Skin of body (tissue), 2 donors: ENCODE measurements around the gene TRDMT1. TPM values are rescaled to one million over a fixed set of nuclear protein-coding genes. Genes with fewer than 3 reads are reported as not detected.

Experiments
- DNase-seq: peaks from one replicate; lab custom pipeline; 2025; lab: John Stamatoyannopoulos, UW
- total RNA-seq: library from RNA; depleted of rRNA; stranded (reverse); fragments of >200 nt; gene quantifications from one replicate; pipeline ENCODE4 v1.2.3, GENCODE V29; 2014

Gene TRDMT1
- total RNA-seq, 1 donor from 2014 or later, result 17.7 TPM

DNA sequence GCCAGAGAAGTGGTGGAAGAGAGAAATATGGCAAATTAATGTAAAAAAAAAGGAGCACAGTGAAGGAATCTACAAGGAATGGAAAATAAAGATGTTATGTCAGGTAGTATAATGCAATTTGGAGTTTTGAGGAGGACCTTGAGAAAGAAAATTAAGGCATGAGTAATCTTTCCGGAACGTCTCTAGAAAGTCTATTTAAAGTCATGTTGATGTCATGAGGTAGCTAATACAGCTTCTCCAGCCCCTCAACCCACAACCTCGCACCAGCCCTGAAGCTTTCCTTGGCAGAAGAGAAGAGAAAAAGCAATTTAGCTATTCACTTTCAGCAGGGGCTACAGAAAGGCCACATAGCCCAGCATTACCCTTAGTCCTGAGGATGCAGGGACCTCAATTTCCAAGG is 22.5 kb downstream of the TRDMT1 start:
- DNase-seq, result no peak

GRCh38 chr10:17178006-17178405 is 23.5 kb downstream of the TRDMT1 start:
- DNase-seq, result no peak

DNA sequence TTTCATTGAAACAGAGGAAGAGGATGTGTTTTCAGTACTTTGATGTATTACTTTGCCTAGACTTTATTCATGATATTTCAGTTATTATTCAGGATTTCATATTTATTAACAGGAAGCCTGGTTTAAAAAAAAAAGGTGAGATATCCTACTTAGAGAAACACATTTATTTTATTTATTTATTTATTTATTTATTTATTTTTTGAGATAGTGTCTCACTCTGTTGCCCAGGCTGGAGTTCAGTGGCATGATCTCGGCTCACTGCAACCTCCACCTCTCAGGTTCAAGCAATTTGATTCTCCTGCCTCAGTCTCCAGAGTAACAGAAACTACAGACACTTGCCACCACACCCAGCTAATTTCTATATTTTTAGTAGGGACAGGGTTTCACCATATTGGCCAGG is 24.5 kb downstream of the TRDMT1 start:
- DNase-seq, result no peak

- DNase-seq, result no peak
Observed at GRCh38 chr10:17176091-17176490, 25.4 kb downstream of the TRDMT1 start.

- no peak for DNase-seq
Observed at GRCh38 chr10:17175551-17175950, 25.9 kb downstream of the TRDMT1 start.

GRCh38 chr10:17174626-17175025 is 26.8 kb downstream of the TRDMT1 start:
- DNase-seq, result no peak

GRCh38 chr10:17171141-17171641 is 30.3 kb downstream of the TRDMT1 start:
- no peak for DNase-seq

- DNase-seq, result no peak
Observed at GRCh38 chr10:17169803-17170202, 31.7 kb downstream of the TRDMT1 start.

GRCh38 chr10:17166699-17167098 is 34.8 kb downstream of the TRDMT1 start:
- no peak for DNase-seq

DNA sequence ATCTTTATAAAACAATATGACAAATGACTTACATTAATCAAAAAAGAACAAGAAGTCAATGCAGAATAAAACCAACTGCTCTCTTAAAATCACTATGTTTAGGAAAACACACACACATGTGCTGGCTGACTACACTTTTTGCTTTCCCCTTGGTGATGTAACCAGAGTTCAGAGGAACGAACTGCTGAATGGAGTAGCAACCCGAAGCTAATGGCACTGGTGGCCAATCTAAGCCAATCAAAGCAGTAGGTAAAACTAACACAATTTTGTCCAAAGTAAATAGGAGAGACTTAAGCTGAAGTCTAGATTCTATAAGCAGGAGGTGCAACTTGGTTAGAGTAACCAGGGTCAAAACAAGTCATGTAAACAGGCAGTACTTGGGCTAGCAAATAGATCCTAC is 38.6 kb downstream of the TRDMT1 start:
- DNase-seq, result no peak

- DNase-seq, result no peak
Observed at GRCh38 chr10:17161775-17162174, 39.7 kb downstream of the TRDMT1 start.

DNA sequence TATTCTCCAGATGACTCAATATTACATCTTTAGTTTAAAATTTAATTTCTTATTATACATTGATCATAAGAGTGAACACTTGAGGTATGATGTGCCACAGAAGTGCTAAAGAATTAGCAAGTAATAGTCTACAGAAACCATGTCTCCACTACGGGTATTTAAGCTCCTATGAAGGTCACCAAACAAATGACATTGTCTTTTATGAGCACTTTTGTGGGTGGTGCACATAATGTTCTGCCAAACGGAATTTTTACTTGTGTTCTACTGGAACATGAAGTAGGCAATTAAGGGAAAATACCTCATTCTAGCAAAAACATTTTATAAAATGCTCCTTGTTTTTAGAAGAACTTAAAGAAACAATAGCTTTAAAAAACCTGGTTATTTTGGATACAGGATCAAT is 44.4 kb downstream of the TRDMT1 start:
- DNase-seq, result no peak

GRCh38 chr10:17155826-17156225 is 45.6 kb downstream of the TRDMT1 start:
- DNase-seq, result no peak

- no peak for DNase-seq
Observed at GRCh38 chr10:17154116-17154515, 47.4 kb downstream of the TRDMT1 start.

DNA sequence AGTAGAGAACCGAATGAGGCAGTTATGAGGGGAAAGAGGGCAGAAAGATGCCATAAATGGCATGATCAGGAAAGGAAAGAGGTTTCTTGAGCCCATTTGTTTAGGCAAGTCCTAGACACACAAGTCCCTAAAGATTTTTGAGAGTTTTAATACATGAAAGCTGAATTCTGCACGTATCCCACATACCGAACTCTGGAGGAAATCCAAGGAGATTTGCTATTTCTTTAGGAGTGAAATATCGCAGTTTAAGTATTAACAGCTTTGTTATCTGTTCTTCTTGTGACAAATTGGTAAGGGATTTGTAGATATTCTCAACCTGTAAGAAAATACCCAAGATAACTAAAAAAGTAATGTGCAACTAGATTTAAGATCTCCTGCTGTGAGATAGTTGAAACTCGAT is 48.2 kb downstream of the TRDMT1 start:
- DNase-seq, result no peak

DNA sequence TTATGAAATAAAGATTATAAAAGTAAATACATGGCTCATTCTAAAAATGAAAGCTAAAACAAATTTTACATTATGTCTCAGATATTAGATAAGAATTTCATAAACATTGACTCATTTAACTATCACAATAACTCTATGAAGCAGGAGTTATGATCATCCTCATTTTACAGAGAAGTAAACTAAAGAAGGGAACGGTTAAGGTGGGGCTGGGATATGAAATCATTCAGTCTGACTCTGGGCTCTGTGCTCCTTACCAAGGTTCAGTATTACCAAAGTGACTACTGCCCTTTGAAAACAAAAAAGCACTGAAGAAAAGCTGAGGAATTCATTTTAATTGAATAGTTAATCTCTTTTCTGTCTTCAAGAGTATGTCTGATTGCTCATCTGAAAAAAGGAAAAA is 49.8 kb downstream of the TRDMT1 start:
- DNase-seq, result no peak

DNA sequence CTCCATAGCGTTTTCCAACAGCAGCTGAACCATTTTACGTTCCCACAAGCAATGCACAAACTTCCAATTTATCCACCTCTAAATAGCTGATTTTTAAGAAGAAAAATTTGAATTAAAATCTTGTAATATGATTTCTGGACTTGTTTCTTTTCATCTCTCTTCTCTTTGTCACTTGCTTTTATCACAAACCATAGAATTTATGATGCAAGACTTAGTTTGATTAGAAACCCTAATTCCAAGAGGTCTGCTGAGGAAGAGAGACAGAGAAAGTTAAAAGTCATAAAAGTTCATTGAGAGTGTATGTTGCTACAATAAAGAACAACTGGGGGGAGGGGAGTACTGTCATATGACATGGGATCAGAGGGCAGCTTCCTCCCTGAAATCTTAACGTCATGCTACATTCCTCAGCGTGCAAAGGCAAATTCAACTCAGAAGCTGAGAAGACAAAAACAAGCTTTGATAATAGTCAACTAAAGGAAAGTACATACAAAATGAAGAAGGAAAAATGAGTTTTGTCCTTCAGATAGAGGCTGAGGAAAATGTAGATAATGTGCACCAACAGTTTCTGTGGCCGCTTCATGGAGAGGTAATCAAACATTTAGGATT is 53.5 kb downstream of the TRDMT1 start:
- DNase-seq, result no peak

- DNase-seq, result no peak
Observed at GRCh38 chr10:17146892-17147291, 54.6 kb downstream of the TRDMT1 start.

- DNase-seq, result no peak
Observed at GRCh38 chr10:17145239-17145638, 56.2 kb downstream of the TRDMT1 start.

DNA sequence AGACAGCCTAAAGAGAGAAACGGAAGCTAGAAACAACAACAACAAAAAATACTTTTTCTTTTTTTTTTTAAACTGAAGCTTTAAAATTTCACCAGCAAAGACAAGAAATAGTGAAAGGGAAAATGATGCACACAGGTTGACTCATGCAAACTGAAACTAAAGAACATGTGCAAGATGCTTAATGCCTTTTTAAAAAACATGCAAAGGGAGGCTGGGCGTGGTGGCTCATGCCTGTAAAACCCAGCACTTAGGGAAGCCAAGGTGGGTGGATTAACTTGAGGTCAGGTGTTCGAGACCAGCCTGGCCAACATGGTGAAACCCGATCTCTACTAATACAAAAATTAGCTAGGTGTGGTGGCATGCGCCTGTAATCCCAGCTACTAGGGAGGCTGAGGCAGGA is 56.7 kb downstream of the TRDMT1 start:
- DNase-seq, result no peak

DNA sequence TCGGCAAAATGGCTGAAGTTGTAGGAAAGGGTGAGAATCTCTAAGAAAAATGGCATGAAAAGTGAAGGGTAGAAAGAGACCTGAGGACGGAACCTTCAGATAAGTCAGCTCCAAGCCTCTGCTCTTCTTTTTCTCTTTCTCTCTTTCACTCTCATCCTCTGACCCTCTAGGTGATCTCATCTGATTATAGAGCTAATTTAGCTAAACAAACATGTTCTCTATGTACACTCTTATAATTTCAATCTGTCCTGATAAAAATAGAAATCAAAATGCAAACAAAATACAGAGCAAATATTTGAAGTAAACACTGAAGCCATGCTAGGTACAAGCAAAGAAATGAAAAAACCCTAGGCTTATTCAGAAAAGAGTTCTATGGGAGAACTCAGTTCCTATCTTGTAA is 57.4 kb downstream of the TRDMT1 start:
- DNase-seq, result no peak

DNA sequence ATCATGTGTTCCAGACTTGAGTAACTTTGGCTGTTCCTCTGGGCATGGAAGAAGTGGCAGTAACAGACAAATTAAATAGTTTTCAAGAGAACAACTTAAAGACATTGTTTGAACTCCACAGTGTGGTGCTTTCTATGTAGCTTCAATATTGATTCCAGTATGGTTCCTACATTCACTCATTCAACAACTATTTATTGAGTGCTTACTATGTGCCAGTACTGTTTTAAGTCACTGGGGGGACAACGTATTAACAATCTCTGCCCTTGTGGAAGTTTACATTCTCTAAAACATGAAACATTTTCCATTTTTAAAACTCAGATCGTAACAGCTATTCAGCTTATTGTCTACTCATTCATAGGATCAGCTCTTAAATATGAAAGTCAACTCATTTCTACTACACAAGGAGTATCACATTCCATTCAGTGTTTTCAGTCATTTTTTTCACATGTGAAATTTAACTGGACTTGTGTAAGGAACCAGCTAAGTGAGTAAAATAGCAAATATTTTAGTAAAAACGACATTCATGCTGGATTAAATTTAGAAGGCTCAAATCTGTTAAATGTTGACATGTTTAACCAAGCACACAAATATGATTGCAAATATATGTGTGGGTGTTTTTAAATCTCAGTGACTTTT is 58.3 kb downstream of the TRDMT1 start:
- no peak for DNase-seq

DNA sequence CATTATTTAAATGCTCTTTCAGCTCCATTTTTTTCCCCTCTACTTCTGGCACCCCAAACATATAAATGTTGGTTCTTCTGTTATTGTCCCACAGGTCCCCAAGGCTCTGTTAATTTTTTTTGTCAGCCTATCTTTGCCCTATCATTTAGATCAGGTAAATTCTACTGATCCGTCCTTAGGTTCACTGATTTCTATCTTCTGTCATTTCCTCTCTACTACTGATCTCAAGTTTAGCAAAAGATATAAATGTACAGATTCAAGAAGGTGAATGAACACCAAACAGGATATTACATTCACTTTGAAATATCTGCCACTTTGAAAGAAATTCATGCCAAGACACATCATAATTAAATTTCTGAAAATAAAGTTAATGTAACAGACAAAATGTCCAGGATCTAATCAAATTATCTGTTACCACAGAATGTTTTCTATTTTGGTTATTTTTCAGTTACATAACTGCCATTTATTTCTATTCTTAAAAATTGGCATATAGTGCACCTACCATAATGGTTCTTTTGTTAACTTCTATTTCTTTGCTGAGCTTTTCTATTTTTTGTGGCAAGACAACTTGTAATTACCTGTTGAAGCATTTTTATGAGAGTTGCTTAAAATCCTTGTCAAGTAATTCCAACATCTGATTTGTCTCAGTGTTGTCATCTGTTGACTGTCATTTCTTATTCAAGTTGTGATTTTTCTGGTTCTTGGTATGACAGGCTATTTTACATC is 59.8 kb downstream of the TRDMT1 start:
- DNase-seq, result no peak
